SK-N-SH treated with all-trans-retinoic acid at 6 μM for 48 hours (cell line): Measurements from ENCODE around the gene GPC6.

Experiments
- ATAC-seq: fragments of 200-7000 bp; cut with Tn5 transposase; 3 replicates; pipeline ENCODE4 v1.9.1; 2020; ENCODE audit warnings: mild to moderate bottlenecking, moderate library complexity
- ARNTL ChIP-seq: fragments of 450-650 bp; formaldehyde crosslinking; IDR thresholded peaks from 2 replicates; pipeline ENCODE4 v1.5.0; 2020; ENCODE audit warnings: low read depth, mild to moderate bottlenecking, moderate library complexity, borderline replicate concordance
- BACH2 ChIP-seq: fragments of 250-450 bp; sonication (Bioruptor Pico); IDR thresholded peaks from 2 replicates; pipeline ENCODE4 v1.9.0; 2021; ENCODE audit warnings: mild to moderate bottlenecking, borderline replicate concordance
- CREB5 ChIP-seq: fragments of 250-450 bp; sonication (Bioruptor Pico); IDR thresholded peaks from 2 replicates; pipeline ENCODE4 v1.5.1; 2020; ENCODE audit warnings: low read depth, mild to moderate bottlenecking, moderate library complexity
- CSDC2 ChIP-seq: fragments of 250-450 bp; sonication (Bioruptor Pico); IDR thresholded peaks from 2 replicates; pipeline ENCODE4 v1.5.0; 2020; ENCODE audit warnings: mild to moderate bottlenecking, moderate library complexity
- CSRNP3 ChIP-seq: fragments of 250-450 bp; sonication (Bioruptor Pico); IDR thresholded peaks from 2 replicates; pipeline ENCODE4 v1.5.1; 2021; ENCODE audit warnings: mild to moderate bottlenecking, moderate library complexity
- ESRRG ChIP-seq: fragments of 250-450 bp; sonication (Bioruptor Pico); IDR thresholded peaks from 2 replicates; pipeline ENCODE4 v1.6.1; 2021; ENCODE audit warnings: mild to moderate bottlenecking
- GLIS3 ChIP-seq: fragments of 250-450 bp; sonication (Bioruptor Pico); IDR thresholded peaks from 2 replicates; pipeline ENCODE4 v1.5.0; 2020; ENCODE audit warnings: mild to moderate bottlenecking, moderate library complexity
- ISL1 ChIP-seq: fragments of 250-450 bp; sonication (Bioruptor Pico); IDR thresholded peaks from 2 replicates; pipeline ENCODE4 v2.1.2; 2022; ENCODE audit warnings: mild to moderate bottlenecking, moderate library complexity
- OSR1 ChIP-seq: fragments of 250-450 bp; sonication (Bioruptor Pico); IDR thresholded peaks from 2 replicates; pipeline ENCODE4 v1.8.0; 2022; ENCODE audit warnings: moderate library complexity, mild to moderate bottlenecking, inconsistent platforms
- PATZ1 ChIP-seq: fragments of 250-450 bp; sonication (Bioruptor Pico); IDR thresholded peaks from 2 replicates; pipeline ENCODE4 v1.8.0; 2020; ENCODE audit warnings: mild to moderate bottlenecking, moderate library complexity, borderline replicate concordance
- PPARA ChIP-seq: fragments of 250-450 bp; sonication (Bioruptor Pico); IDR thresholded peaks from 2 replicates; pipeline ENCODE4 v1.5.0; 2020; ENCODE audit warnings: mild to moderate bottlenecking, borderline replicate concordance
- SNAI2 ChIP-seq: fragments of 250-450 bp; sonication (Bioruptor Pico); IDR thresholded peaks from 2 replicates; pipeline ENCODE4 v1.5.0; 2020; ENCODE audit warnings: mild to moderate bottlenecking, moderate library complexity
- TCF4 ChIP-seq: fragments of 250-450 bp; sonication (Bioruptor Pico); IDR thresholded peaks from 2 replicates; pipeline ENCODE4 v1.8.0; 2021; ENCODE audit warnings: mild to moderate bottlenecking, moderate library complexity, borderline replicate concordance
- TOX ChIP-seq: fragments of 250-450 bp; sonication (Bioruptor Pico); IDR thresholded peaks from 2 replicates; pipeline ENCODE4 v1.8.0; 2021; ENCODE audit warnings: mild to moderate bottlenecking, moderate library complexity, borderline replicate concordance
- TSHZ2 ChIP-seq: fragments of 250-450 bp; sonication (Bioruptor Pico); IDR thresholded peaks from 2 replicates; pipeline ENCODE4 v1.5.0; 2020; ENCODE audit warnings: mild to moderate bottlenecking, moderate library complexity
- ZC3H10 ChIP-seq: fragments of 250-450 bp; sonication (Bioruptor Pico); IDR thresholded peaks from 2 replicates; pipeline ENCODE4 v1.5.1; 2021; ENCODE audit warnings: mild to moderate bottlenecking, moderate library complexity
- ZFP3 ChIP-seq: fragments of 250-450 bp; sonication (Bioruptor Pico); IDR thresholded peaks from 2 replicates; pipeline ENCODE4 v1.5.0; 2020; ENCODE audit warnings: mild to moderate bottlenecking, moderate library complexity
- ZFP30 ChIP-seq: fragments of 450-650 bp; formaldehyde crosslinking; IDR thresholded peaks from 2 replicates; pipeline ENCODE4 v1.5.0; 2022; ENCODE audit warnings: mild to moderate bottlenecking, moderate library complexity
- ZNF565 ChIP-seq: fragments of 450-650 bp; formaldehyde crosslinking; conservative IDR thresholded peaks from 2 replicates; pipeline ENCODE4 v1.5.0; 2020; ENCODE audit warnings: low read depth, mild to moderate bottlenecking, moderate library complexity
- ZNF70 ChIP-seq: fragments of 450-650 bp; formaldehyde crosslinking; IDR thresholded peaks from 2 replicates; pipeline ENCODE4 v1.5.0; 2020; ENCODE audit warnings: mild to moderate bottlenecking, moderate library complexity
- ZNF8 ChIP-seq: fragments of 450-650 bp; formaldehyde crosslinking; IDR thresholded peaks from 2 replicates; pipeline ENCODE4 v1.5.0; 2020; ENCODE audit warnings: mild to moderate bottlenecking, moderate library complexity

GPC6 gene

GRCh38 chr13:94172416-94172815 is 945.8 kb downstream of the GPC6 start:
- TF ChIP-seq BACH2 (no peak), CREB5 (CRISPR knock-in tag) (no peak), ARNTL (CRISPR knock-in tag) (no peak), CSDC2 (no peak), ZNF565 (no peak), OSR1 (no peak), GLIS3 (CRISPR knock-in tag) (no peak), ZNF70 (CRISPR knock-in tag) (no peak), TOX (no peak)
- no peak for ATAC-seq

GRCh38 chr13:94173312-94173854 is 946.8 kb downstream of the GPC6 start:
- TF ChIP-seq PATZ1 (CRISPR knock-in tag) = no peak
- no peak for TF ChIP-seq ISL1
- TF ChIP-seq ARNTL (CRISPR knock-in tag) = no peak
- TF ChIP-seq TOX = no peak
- ATAC-seq = no peak

- no peak for ATAC-seq
Measured at GRCh38 chr13:94174009-94174408, 947.4 kb downstream of the GPC6 start.

GRCh38 chr13:94175076-94175475 is 948.5 kb downstream of the GPC6 start:
- TF ChIP-seq ESRRG (CRISPR knock-in tag) (no peak), ARNTL (CRISPR knock-in tag) (no peak), ZFP30 (no peak), ZNF565 (no peak), ZNF8 (CRISPR knock-in tag) (no peak), CSRNP3 (no peak), OSR1 (no peak), TCF4 (CRISPR knock-in tag) (no peak), ZNF70 (CRISPR knock-in tag) (no peak), ZFP3 (no peak), TOX (no peak), TSHZ2 (no peak), GLIS3 (CRISPR knock-in tag) (no peak)
- TF ChIP-seq, all 23 proteins: peak for 0
- ATAC-seq = no peak

More at GRCh38 chr13:94174009-94174408, 947.4 kb downstream of the GPC6 start:
- TF ChIP-seq ZFP3 (no peak), PATZ1 (CRISPR knock-in tag) (no peak), ARNTL (CRISPR knock-in tag) (no peak), ZNF70 (CRISPR knock-in tag) (no peak), ZC3H10 (CRISPR knock-in tag) (no peak), SNAI2 (CRISPR knock-in tag) (no peak), PPARA (CRISPR knock-in tag) (no peak), ISL1 (no peak), ZNF565 (no peak)
